ENCODE results near the gene RHBDF1.
"Not testable (repeated sequence)": the region's sequence is repeated elsewhere in the genome, so short reads cannot be mapped to it uniquely, and the experiment has no call there.

Gene RHBDF1

GRCh38 chr16:35678-36305, 36.6 kb downstream of the RHBDF1 start:
- DNase-seq (ENCODE audit: low spot score): no peak

DNA sequence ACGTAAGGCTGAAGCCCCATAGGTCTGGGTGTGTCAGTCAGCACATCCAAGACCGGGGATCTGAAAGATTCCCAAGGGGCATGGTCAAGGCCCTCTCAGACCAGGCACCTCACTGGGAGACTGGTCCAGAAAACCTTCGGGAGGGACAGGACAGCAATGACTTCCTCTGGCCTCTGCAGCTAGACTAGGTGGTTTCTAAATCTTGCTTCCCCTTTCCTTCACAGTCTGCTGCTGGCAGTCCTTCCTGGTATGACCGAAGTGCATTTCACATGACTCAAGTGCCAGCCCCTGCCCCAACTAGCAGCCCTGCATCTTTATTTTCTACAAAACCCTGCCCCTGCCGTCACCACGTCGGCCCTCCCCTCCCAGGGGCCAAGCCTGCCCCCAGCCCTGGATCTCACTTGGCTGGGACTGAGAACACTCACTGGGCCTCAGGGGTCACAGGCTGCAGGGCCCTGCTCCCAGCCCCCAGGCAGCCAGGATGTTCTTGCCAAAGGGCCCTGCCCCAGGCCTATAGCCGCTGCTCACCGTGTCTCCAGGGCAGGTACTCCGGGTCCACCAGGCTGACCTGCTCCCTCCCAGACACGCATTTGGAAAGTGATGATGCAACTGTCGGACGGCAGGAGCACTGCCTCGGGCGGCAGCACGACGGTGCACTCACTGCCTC, 37.3 kb downstream of the RHBDF1 start:
- DNase-seq (ENCODE audit: low spot score): no peak

DNA sequence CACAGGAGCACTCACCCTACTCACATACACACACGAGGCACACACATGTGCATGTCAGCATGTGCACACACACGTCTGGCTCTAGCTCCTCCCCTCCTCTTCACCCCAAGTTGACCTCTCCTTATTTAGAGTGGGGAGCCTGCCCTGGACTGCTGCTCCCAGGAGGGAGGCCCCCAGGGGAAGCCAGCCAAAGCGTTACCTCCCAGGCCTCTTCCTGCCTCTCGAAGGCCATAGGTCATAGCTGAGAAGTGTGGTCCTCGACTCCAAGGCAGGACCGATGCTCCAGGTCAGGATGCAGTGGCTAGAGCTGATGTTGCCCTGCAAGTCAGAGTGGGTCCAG, 37.8 kb downstream of the RHBDF1 start:
- DNase-seq (ENCODE audit: low spot score): no peak

GRCh38 chr16:33877-34647, 38.4 kb downstream of the RHBDF1 start:
- no peak for DNase-seq (ENCODE audit: low spot score)

DNA sequence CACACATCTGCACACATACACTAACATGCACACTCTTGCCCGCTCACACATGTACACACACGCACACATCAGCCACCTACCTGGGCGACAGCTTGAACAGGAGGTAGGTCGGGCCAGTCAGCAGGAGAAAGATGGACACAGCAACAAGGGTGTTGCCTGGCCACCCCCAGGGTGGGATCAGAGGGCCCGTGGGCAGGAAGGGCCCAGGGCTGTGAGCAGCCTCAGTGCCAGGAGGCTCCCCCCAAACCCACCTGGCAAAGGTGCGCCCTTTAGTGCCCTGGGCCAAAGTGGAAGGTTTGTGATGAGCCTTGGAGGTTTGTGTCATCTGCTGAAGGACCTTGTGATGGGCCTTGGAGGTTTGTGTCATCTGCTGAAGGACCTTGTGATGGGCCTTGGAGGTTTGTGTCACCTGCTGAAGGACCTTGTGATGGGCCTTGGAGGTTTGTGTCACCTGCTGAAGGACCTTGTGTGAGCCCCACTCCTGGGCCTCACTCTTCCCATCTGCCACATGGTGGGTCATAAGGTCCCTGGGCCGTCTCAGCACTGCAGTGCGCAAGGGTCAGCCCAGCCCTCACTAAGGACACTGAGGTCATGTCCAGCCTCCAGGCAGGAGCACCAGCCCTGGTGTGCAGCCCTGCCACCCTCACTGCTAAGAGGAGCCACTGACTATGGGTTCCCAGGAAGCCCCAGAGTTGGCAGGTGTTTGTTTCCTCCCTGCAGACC, 39.1 kb downstream of the RHBDF1 start:
- not testable (repeated sequence) for DNase-seq (ENCODE audit: low spot score)

- DNase-seq (ENCODE audit: low spot score): not testable (repeated sequence)
Measured at GRCh38 chr16:30627-31026, 41.8 kb downstream of the RHBDF1 start.

GRCh38 chr16:25926-26348, 46.5 kb downstream of the RHBDF1 start:
- not testable (repeated sequence) for DNase-seq (ENCODE audit: low spot score)

DNA sequence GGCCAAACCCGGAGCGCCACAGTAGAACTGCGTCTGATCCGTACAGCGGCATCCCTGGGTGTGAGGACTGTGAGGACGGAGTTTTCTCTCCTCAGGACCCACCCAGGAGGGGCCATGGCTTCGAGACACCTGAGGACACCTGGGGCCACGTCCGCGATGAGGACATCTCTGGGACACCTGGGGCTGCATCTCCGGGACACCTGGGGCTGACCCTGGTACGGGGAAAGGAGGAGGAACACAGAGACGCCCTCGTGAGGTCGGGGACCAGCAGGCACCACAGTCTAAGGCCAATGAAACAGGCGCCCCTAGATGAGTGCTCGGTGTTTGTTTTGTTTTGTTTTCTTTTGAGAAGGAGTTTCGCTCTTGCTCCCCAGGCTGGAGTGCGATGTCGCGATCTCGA, 48.3 kb downstream of the RHBDF1 start:
- DNase-seq (ENCODE audit: low spot score): not testable (repeated sequence)

GRCh38 chr16:20886-21285, 51.5 kb downstream of the RHBDF1 start:
- DNase-seq (ENCODE audit: low spot score): not testable (repeated sequence)

DNA sequence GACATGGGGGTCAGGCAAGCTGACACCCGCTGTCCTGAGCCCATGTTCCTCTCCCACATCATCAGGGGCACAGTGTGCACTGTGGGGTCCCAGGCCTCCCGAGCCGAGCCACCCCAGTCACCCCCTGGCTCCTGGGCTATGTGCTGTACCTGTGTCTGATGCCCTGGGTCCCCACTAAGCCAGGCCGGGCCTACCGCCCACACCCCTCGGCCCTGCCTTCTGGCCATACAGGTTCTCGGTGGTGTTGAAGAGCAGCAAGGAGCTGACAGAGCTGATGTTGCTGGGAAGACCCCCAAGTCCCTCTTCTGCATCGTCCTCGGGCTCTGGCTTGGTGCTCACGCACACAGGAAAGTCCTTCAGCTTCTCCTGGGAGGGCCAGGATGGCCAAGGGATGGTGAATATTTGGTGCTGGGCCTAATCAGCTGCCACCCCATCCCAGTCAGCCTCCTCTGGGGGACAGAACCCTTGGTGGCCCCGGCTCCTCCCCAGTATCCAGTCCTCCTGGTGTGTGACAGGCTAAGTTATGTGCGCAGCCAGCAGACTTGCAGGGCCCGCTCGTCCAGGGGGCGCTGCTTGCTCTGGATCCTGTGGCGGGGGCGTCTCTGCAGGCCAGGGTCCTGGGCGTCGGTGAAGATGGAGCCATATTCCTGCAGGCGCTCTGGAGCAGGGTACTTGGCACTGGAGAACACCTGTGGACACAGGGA, 55.2 kb downstream of the RHBDF1 start:
- DNase-seq (ENCODE audit: low spot score): not testable (repeated sequence)

GRCh38 chr16:10772-11171, 61.7 kb downstream of the RHBDF1 start:
- DNase-seq (ENCODE audit: low spot score): peak; percentile 92

DNA sequence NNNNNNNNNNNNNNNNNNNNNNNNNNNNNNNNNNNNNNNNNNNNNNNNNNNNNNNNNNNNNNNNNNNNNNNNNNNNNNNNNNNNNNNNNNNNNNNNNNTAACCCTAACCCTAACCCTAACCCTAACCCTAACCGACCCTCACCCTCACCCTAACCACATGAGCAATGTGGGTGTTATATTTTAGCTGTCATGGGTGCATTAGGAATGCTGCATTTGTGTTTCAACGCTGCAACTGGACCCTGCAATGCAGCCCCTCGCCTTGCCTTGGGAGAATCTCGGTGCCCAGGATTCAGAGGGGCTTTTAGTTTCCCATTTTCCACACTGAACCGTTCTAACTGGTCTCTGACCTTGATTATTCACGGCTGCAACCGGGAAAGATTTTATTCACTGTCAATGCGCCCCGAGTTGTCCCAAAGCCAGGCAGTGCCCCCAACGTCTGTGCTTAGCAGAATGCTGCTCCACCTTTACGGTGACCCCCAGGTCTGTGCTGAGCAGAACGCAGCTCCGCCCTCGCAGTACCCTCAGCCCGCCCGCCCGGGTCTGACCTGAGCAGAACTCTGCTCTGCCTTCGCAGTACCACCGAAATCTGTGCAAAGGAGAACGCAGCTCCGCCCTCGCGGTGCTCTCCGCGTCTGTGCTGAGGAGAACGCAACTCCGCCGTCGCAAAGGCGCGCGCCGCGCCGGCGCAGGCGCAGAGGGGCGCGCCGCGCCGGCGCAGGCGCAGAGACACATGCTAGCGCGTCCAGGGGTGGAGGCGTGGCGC, 62.3 kb downstream of the RHBDF1 start:
- DNase-seq (ENCODE audit: low spot score): no peak

All from CD4-positive, alpha-beta T cell treated with Interleukin-15 for 4 hours (primary cell).